Measurements from ENCODE around the gene SMC4.
"Not testable (repeated sequence)": the region's sequence is repeated elsewhere in the genome, so short reads cannot be mapped to it uniquely, and the experiment has no call there.

SMC4 gene

GRCh38 chr3:160399125-160400029, at the start of gene SMC4, which contains the start of gene IFT80:
TSS of gene SMC4 (plus strand) at chr3:160399650. CDS start at chr3:160400827, 1,177 bp downstream.
TSS of gene IFT80 (minus strand) at chr3:160399225. CDS start at chr3:160384600, 14,625 bp downstream.
- peak; percentile 89 to 91 for DNase-seq (ENCODE audit: low read depth in 2 of 2)

- DNase-seq (ENCODE audit: low read depth in 2 of 2) = no peak
Measured at GRCh38 chr3:160355826-160356225, 43.6 kb upstream of the SMC4 start.

- not testable (repeated sequence) for DNase-seq (ENCODE audit: low read depth in 2 of 2)
Measured at GRCh38 chr3:160362896-160363295, 36.6 kb upstream of the SMC4 start.

- no peak for DNase-seq (ENCODE audit: low read depth in 2 of 2)
Measured at GRCh38 chr3:160365869-160366522, 33.5 kb upstream of the SMC4 start.

- DNase-seq (ENCODE audit: low read depth in 2 of 2) = no peak
Measured at GRCh38 chr3:160368804-160369203, 30.6 kb upstream of the SMC4 start.

- no peak for DNase-seq (ENCODE audit: low read depth in 2 of 2)
Measured at GRCh38 chr3:160369784-160370183, 29.7 kb upstream of the SMC4 start.

- no peak for DNase-seq (ENCODE audit: low read depth in 2 of 2)
Measured at GRCh38 chr3:160370987-160371857, 28.2 kb upstream of the SMC4 start.

- no peak for DNase-seq (ENCODE audit: low read depth in 2 of 2)
Measured at GRCh38 chr3:160372780-160373179, 26.7 kb upstream of the SMC4 start.

GRCh38 chr3:160373655-160374054, 25.8 kb upstream of the SMC4 start:
- DNase-seq (ENCODE audit: low read depth in 2 of 2) = no peak

GRCh38 chr3:160374472-160374871, 25.0 kb upstream of the SMC4 start:
- no peak for DNase-seq (ENCODE audit: low read depth in 2 of 2)

- DNase-seq (ENCODE audit: low read depth in 2 of 2) = no peak
Measured at GRCh38 chr3:160374925-160375324, 24.5 kb upstream of the SMC4 start.

- DNase-seq (ENCODE audit: low read depth in 2 of 2) = no peak
Measured at GRCh38 chr3:160376681-160377080, 22.8 kb upstream of the SMC4 start.

GRCh38 chr3:160378331-160379109, 20.9 kb upstream of the SMC4 start:
- DNase-seq (ENCODE audit: low read depth in 2 of 2) = no peak

- DNase-seq (ENCODE audit: low read depth in 2 of 2) = no peak
Measured at GRCh38 chr3:160379628-160380214, 19.7 kb upstream of the SMC4 start.

GRCh38 chr3:160381470-160381869, 18.0 kb upstream of the SMC4 start:
- DNase-seq (ENCODE audit: low read depth in 2 of 2) = no peak

GRCh38 chr3:160384639-160385318, 14.7 kb upstream of the SMC4 start:
- DNase-seq (ENCODE audit: low read depth in 2 of 2) = no peak

- no peak for DNase-seq (ENCODE audit: low read depth in 2 of 2)
Measured at GRCh38 chr3:160390565-160391138, 8.8 kb upstream of the SMC4 start.

GRCh38 chr3:160392798-160393197, 6.7 kb upstream of the SMC4 start:
- DNase-seq (ENCODE audit: low read depth in 2 of 2) = no peak

- no peak for DNase-seq (ENCODE audit: low read depth in 2 of 2)
Measured at GRCh38 chr3:160393346-160394008, 6.0 kb upstream of the SMC4 start.
